HG02884 (cell line): ENCODE results near the gene SPO11.

Source experiments
- ATAC-seq: cut with Tn5 transposase; IDR thresholded peaks from one replicate; pipeline ENCODE4 v1.9.1; 2021; ENCODE audit warnings: mild to moderate bottlenecking, moderate library complexity; ENCODE audit not compliant: unreplicated experiment

The SPO11 gene

DNA sequence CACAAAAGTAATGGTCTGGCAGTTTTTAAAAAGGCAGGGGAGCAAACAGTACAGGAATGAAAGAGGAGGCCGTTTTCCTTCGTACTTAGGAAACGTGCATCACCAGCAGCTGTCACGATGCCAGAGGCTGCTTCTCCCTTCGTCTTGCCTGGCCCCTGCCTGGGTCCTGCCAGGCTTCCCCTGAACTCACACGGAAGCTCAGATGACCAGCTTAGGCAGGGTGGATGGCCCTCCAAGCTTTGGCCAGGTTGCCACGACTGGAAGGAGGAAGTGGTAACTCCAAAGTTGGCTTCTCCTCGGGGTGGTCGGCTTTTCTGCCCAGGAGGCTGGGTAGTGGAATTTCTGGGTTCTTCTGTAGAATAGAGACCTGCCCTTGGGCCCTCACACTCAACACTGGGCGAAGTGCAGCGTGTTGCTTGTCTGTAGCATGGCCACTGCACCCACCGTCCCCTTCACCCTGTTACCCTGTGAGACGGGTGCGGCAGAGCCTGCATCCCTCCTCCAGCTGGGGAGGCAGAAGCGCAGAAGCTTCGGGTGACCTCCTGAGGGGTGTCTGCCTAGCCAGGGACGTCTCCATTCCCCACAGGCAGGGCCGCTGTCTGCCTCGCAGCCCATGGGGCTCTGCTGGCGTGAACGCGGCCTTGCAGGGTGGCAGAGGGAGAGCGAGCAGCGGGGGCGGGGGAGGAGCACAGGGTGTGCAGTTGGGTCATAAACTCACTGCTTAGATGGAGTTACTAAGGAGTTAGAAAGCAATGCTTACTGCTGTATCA is 43.2 kb downstream of the SPO11 start:
- ATAC-seq = no peak

- ATAC-seq = no peak
These were observed 44.8 kb downstream of the SPO11 start for GRCh38 chr20:57374343-57374930.

DNA sequence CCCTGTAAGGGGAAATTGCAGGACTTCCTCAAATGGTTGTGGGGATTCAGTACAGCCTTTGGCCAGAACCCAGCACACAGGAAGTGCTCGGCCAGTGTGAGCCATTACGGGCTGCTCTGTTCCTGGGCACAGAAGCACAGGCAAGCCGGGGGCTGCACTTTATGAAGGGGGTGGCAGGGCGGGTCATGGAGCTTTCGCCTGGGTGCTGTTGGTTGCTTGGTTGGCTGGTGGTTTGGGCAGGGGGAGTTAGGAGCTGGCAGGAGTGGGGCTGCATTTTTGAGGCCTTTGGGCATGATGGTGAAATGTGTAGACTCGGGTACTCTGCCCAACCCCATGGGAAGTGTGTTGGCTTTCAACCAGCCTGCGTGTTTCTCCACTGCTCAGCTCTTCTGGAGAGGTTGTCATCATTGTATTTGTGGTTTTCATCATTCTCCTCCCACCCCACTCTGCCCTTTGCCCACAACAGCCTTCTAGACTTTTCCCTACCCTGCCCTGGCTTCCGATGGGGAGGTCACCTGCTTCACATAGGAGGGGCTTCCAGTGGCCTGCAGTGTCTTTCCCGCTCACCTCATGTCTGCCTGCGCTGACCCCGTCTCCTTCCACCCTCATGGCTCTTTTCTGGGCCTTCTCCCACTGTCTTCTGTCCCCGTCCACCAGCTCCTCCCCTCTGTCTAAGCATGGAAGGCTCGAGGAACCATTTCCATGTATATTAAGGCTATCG is 45.5 kb downstream of the SPO11 start:
- ATAC-seq = no peak

GRCh38 chr20:57375652-57376230 is 46.1 kb downstream of the SPO11 start:
- ATAC-seq = no peak

GRCh38 chr20:57377350-57377749 is 47.7 kb downstream of the SPO11 start:
- ATAC-seq = no peak

- no peak for ATAC-seq
These were observed 48.5 kb downstream of the SPO11 start for GRCh38 chr20:57378107-57378506.

DNA sequence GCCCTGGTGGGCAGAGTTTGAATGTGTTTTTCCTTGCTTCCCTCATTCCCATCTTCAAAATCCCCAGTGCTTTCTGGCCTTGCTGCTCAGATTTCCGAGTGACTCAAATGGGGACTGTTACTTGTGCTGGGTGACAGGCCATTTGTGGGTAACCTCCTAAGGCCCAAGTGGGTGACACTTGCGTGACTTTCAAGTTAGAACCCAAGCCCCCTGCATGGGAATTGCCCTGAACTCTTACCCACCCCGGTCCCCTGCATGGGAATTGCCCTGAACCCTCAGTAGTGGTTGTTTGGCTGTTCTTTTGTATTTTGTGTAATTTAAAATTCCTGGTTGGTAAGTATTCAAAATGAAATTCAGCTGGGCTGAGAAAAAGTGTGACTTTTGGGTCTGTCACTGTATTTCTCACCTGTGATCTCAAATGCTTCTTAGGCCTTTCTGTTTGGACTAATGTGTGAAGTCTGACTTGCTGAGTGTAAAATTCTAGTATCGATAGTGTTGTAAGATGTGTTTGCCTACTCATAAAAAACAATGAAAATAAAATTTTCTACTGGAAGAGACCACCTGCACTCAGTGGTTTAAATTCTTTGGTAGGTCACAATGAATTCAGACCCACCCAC is 49.2 kb downstream of the SPO11 start:
- ATAC-seq = no peak

GRCh38 chr20:57379263-57379647 is 49.7 kb downstream of the SPO11 start:
- ATAC-seq = no peak

- ATAC-seq = no peak
These were observed 50.6 kb downstream of the SPO11 start for GRCh38 chr20:57380081-57380750.

DNA sequence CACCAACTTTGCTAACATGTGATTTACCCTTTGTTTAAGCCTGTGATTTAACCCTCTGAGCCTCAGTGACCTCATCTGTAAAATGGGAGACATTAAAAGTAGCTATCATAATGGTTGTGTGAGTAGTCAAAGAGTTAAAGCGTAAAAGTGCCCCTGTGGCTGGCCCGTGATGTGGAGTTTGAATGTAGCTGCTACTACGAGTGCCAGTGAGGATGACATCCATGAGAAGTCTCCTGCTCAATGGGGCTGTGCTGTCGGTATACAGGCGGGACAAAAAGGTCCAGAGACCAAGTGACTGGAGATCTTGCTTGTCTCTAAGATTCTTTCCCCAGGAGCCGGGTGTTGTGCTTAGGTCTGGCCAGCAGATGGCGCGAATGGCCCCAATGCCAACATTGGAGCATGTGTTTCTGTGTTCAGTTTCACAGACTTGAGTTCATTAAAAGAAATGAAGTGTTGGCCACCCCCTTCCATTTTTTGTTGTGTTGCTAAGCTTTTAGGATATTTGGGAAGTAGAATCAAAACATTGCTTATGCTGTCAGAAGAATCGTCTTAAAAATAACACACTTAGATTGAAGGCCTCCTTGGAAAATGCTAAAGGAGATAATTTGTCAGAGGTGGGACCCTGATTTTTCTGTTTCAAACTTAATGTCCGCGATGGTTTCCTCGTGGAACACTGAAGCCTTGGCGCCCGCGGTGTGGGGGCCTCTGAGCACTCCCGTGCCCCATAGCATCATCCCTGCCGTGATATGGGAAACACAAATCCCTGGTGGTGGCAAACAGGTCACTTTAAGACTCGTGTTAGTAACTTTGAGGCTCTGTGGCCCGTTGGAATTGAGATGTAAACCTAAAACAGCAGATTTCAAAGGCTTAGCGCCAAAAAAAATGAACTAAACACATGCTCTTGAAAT is 52.2 kb downstream of the SPO11 start:
- ATAC-seq = no peak

DNA sequence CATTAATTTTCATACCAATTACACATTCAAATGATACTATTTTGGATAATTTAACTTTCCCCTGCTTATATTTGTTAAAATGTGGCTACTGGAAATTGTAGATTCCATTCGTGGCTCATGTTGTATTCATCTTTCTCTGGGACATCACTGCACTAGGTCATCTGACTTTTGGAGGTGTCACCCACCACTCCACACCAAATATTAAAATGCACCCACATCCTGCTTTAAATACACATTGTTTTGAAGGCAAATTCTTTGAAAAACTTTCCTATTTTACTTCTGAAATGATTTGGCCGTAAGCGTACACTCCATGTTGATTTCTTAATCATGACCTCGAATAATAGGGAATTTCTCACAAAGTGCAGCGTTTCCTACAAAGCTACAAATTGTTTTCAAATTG is 52.9 kb downstream of the SPO11 start:
- no peak for ATAC-seq

DNA sequence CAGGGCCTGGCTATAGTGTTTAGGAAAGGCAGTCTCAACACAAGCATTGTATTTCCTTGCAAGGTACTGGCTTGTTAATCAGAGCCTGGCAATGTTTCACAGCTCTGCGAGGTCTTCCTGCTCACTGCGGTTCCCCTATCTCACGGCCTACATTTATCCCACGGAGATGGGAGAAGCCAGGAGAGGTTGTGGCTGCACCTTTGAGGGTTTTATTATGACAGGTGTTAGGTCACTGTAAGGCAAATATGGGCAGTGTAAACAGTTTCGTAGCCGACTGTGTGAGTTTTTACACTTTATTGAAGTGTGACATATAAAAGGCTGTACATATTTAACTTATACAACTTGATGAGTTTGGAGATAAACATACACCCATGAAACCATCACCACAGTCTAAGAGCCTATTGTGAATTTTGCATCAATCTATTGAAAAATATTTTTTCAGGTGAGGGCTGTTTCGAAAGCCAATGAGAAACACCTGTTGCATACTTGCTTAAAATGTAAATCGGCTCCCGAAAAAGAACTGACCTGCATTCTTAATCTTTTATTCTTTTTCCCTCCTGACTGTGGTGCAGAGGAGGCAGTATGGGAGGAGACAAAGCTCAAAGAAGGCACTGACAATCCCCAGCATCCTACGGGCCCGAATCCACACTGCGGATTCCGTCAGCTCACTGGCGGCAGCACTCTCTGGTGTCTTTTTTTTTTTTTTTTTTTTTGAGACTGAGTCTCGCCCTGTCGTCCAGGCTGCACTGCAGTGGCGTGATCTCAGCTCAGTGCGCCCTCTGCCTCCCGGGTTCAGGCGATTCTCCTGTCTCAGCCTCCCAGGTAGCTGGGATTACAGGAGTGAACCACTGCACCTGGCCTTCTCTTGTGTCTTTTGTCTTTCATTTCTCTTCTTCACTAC is 54.1 kb downstream of the SPO11 start:
- ATAC-seq = no peak

- no peak for ATAC-seq
These were observed 54.9 kb downstream of the SPO11 start for GRCh38 chr20:57384486-57384885.

DNA sequence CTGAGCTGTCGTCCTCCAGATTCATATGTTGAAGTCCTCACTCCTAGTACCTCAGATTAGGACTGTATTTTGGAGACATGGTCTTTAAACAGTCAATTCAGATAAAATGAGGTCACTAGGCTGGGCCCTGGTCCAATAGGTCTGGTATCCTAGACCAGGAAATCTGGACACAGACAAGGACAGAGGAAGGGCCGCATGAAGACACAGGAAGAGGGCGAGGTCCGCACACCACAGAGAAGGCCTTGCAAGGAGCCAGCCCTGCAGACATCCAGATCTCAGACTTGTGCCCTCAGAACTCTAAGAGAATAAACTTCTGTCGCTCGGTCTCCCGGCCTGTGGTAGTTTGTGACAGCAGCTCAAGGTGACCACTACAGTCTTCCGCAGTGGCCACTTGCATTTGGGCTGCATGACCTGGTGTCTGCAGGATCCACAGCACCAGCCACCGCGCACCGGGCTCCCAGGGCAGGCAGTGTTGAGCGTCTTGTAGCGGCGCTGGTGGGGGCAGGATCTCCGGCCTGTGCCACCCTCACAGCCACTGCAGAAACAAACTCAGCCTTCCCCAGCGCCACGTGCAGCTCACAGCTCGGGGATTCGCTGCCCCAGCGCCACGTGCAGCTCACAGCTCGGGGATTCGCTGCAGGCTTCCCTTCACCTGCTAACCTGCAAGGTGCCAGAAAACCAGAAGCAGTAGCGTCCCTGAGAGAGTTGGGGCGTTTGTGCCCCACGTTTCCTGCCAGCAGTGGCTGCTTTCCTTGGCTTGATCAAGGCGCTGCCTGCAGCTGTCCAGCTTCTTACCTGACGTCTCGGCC is 55.6 kb downstream of the SPO11 start:
- no peak for ATAC-seq

GRCh38 chr20:57385940-57386339 is 56.3 kb downstream of the SPO11 start:
- no peak for ATAC-seq

DNA sequence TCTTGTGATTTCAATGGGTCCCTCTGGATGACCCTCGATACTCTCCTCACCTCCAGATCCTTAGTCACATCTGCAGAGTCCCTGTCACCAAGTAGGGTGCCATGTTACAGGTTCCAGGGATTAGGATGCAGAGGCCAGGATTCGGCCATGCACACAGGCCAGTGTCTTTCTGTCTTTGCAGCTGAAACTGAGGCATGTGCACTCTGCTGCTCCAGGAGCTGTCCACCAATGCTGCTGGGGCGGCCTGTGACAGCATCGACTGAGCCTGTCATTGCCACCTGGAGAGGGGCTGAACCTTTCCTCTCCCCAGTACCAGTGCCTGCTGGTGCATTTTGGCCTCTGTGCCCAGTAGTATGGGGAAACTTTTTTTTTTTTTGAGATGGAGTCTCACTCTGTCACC is 57.2 kb downstream of the SPO11 start:
- ATAC-seq = no peak

- no peak for ATAC-seq
These were observed 57.9 kb downstream of the SPO11 start for GRCh38 chr20:57387463-57387862.

GRCh38 chr20:57387945-57388371 is 58.4 kb downstream of the SPO11 start:
- ATAC-seq = no peak
